Measurements from ENCODE around the gene SAMD4A. TPM values are rescaled to one million over a fixed set of nuclear protein-coding genes. Genes with fewer than 3 reads are reported as not detected.

The SAMD4A gene
- total RNA-seq, 1 experiment from 2014 or later = 9.6 TPM

DNA sequence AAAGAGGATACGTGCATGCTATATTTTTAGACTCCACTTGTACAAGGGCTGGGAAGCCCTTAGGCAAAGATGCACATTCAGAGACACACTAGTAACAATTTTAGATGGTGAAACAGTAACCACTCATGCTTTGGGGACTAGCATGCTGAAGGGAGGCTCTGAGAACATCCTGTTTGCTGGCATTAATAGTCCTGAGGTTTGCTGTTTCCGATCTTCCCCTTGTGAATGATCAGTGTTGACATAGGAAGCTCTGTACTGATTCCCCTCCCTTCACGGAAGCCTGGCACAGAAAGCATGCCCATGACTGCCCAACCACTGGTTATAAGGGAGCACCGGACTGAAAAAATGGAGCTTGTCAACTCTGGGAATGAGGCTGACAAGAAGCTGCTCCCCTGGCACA, 171.1 kb downstream of the SAMD4A start:
- H3K27me3 Mint-ChIP-seq (ENCODE audit: low read depth) = no peaks in the 10 kb centered on the region
- no peak overlapping the region for H2BK120ac ChIP-seq (ENCODE audit: low read depth, low read length, poor library complexity, severe bottlenecking)
- peaks cover 8 to 13% of the 10 kb centered on the region in 2 experiments for H3K4me1 Mint-ChIP-seq
- H3K4me1 ChIP-seq (ENCODE audit: insufficient read depth, low read length) = peaks cover 3% of the 10 kb centered on the region; the same call in 1 of the 2 replicates
- H3K27ac Mint-ChIP-seq = no peak overlapping the region
- H2BK15ac ChIP-seq (ENCODE audit: low read depth, low read length) = no peak overlapping the region
- H2BK12ac ChIP-seq (ENCODE audit: insufficient read length, low read depth, low read length) = no peak overlapping the region
- no peak for DNase-seq
- no peak overlapping the region for H4K8ac ChIP-seq (replicated peaks; ENCODE audit: insufficient read length, low read depth, low read length)
- no CpG with 5 or more reads among the region's 4 CpGs for WGBS (ENCODE audit: extremely low coverage, insufficient read length, low lambda C conversion rate)
- TF ChIP-seq, protein P1, sequence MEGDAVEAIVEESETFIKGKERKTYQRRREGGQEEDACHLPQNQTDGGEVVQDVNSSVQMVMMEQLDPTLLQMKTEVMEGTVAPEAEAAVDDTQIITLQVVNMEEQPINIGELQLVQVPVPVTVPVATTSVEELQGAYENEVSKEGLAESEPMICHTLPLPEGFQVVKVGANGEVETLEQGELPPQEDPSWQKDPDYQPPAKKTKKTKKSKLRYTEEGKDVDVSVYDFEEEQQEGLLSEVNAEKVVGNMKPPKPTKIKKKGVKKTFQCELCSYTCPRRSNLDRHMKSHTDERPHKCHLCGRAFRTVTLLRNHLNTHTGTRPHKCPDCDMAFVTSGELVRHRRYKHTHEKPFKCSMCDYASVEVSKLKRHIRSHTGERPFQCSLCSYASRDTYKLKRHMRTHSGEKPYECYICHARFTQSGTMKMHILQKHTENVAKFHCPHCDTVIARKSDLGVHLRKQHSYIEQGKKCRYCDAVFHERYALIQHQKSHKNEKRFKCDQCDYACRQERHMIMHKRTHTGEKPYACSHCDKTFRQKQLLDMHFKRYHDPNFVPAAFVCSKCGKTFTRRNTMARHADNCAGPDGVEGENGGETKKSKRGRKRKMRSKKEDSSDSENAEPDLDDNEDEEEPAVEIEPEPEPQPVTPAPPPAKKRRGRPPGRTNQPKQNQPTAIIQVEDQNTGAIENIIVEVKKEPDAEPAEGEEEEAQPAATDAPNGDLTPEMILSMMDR (conservative IDR thresholded peaks at IDR 0.05) = no peak
- H3K9me3 ChIP-seq (ENCODE audit: control insufficient read depth, low read depth, low read length) = no peaks in the 10 kb centered on the region
- H2AK5ac ChIP-seq (ENCODE audit: insufficient read length, low read length) = no peak overlapping the region
- no peak overlapping the region for H2BK5ac ChIP-seq (ENCODE audit: insufficient read length, low read length)
- no peaks in the 10 kb centered on the region for H3K79me1 ChIP-seq (ENCODE audit: insufficient read depth, low read depth, low read length, poor library complexity, severe bottlenecking)
- H3K14ac ChIP-seq (ENCODE audit: insufficient read depth, low read length) = no peak overlapping the region
- no peak overlapping the region for H3K27ac ChIP-seq (ENCODE audit: insufficient read length, low read depth, low read length)
- H3K23me2 ChIP-seq (ENCODE audit: insufficient read length, low read depth, low read length, poor library complexity, severe bottlenecking) = no peaks in the 10 kb centered on the region
- no peak overlapping the region for H4K5ac ChIP-seq (ENCODE audit: insufficient read length, low read depth, low read length)
- no peak overlapping the region for H3K4me3 Mint-ChIP-seq
- no peak overlapping the region for H3K9ac ChIP-seq (ENCODE audit: extremely low read depth, insufficient read length, low read length)
- no peak overlapping the region for H3K4me2 ChIP-seq (ENCODE audit: insufficient read depth, insufficient read length, low read length)
- no peak overlapping the region for H3T11ph ChIP-seq (ENCODE audit: low read length)
- no peaks in the 10 kb centered on the region for H3K79me2 ChIP-seq (ENCODE audit: insufficient read depth, low read length)
- H3K23ac ChIP-seq (ENCODE audit: insufficient read length, low read depth, low read length) = no peak overlapping the region
- H2BK20ac ChIP-seq (ENCODE audit: low read depth, low read length, poor library complexity, severe bottlenecking) = no peak overlapping the region
- H3K27me3 ChIP-seq (ENCODE audit: insufficient read depth, low read length) = no peaks in the 10 kb centered on the region
- H2AFZ ChIP-seq (ENCODE audit: low read length) = no peak overlapping the region
- H3K4ac ChIP-seq (ENCODE audit: low read depth, low read length) = no peak overlapping the region
- H4K20me1 ChIP-seq (ENCODE audit: control insufficient read depth, insufficient read depth, insufficient read length) = no peaks in the 10 kb centered on the region
- H3K9me3 Mint-ChIP-seq = no peaks in the 10 kb centered on the region
- no peak overlapping the region for H3K56ac ChIP-seq (ENCODE audit: insufficient read length, low read depth, low read length)
- H4K91ac ChIP-seq (ENCODE audit: insufficient read length, low read depth, low read length) = no peak overlapping the region
- no peak overlapping the region for H3K18ac ChIP-seq (ENCODE audit: insufficient read length, low read depth, low read length)
- no peaks in the 10 kb centered on the region for H3K36me3 Mint-ChIP-seq (ENCODE audit: insufficient read depth in 1 of 3, low read depth in 3 of 3)
